Heart left ventricle (tissue), 13 donors: ENCODE data around the gene SPTY2D1.

Source experiments
- CTCF ChIP-seq, 12 donors: fragments of 200-600 bp; sonication (generic) in 4 of 12; IDR thresholded peaks; one replicate each; pipeline versions ENCODE4 v1.5.0 to v1.8.0; 2018 to 2022; ENCODE audit warnings: antibody characterized with exemption in 12 of 12, mild to moderate bottlenecking in 5 of 12
- POLR2A ChIP-seq, 2 donors: fragments of 450-650 bp; IDR thresholded peaks; one replicate each; pipeline ENCODE4 v1.6.1; 2017; ENCODE audit warnings: antibody characterized with exemption in 2 of 2, mild to moderate bottlenecking in 2 of 2, moderate library complexity in 2 of 2
- donor health status: ischemic (EF 13 %, LVEDD 7.1; RV severe dilation, severe dysfunction).
- donor health status: DM: no; HTN: yes; CAD: no.
- donor health status: DM: no; HTN: no; CAD: no.
- donor health status: ischemic (EF 25% LVEDD 6.9; RV normal size, moderate dysfunction).
- donor health status: ischemic (EF 25% LVEDD 5.7; RV mildly dilated, moderate dysfunction).
- donor health status: ischemic (EF 35%, LVEDD 5.7; RV mildly dilated, moderate dysfunction).
- donor health status: nonischemic (EF 11% LVEDD 7.7; RV severe dilation, severe dysfunction).
- donor health status: DM: yes; HTN: yes; CAD: no.
- donor health status: PGD.
- donor health status: ischemic (EF 29% LVEDD 5.4; RV normal size, mild dysfunction).
- donor health status: nonischemic (EF 23%, LVEDD 6.1; RV moderate dilation, normal function).

- no peak for TF ChIP-seq POLR2A (IDR thresholded peaks at IDR 0.05)
- TF ChIP-seq CTCF (IDR thresholded peaks at IDR 0.05): no peak
These were observed 10.4 kb downstream of the SPTY2D1 start for GRCh38 chr11:18623707-18624106.
